ENCODE results near the gene BHMT2.

Gene BHMT2

GRCh38 chr5:79023947-79024346 is 45.6 kb upstream of the BHMT2 start:
- TF ChIP-seq CTCF (IDR thresholded peaks at IDR 0.05) = no peak

DNA sequence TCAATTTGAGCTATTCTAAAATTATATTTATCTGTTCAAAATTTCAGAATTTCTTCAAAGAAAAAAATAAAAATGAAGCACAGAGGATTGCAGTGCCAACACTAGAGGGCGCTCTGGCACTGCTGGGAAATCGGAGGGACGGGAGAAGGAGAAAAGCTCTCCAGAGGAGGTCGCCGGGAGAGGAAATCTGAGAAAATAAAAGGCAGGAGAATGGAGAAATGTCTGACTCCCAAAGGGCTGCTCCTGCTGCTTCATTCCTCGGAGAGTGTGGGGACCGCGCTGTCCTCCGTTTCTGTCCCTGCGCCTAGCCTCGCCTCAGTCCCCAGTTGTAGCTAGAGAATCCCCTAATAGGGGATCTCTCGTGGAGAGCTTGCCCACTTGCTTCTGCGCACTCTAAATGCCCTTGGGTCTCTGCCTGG is 44.5 kb upstream of the BHMT2 start:
- Mint-ChIP-seq H3K4me1 (peaks cover 16% of the 10 kb centered on the region), H3K4me3 (peak overlapping the region; percentile 79), H3K9me3 (no peaks in the 10 kb centered on the region), H3K27me3 (ENCODE audit: low read depth, poor library complexity) (peaks cover 27% of the 10 kb centered on the region), H3K27ac (no peak overlapping the region), H3K36me3 (ENCODE audit: low read depth) (no peaks in the 10 kb centered on the region)
- TF ChIP-seq CTCF (IDR thresholded peaks at IDR 0.05) = peak; percentile 98
- peak; percentile 80 for DNase-seq

More at GRCh38 chr5:79023947-79024346, 45.6 kb upstream of the BHMT2 start:
- Mint-ChIP-seq H3K36me3 (ENCODE audit: low read depth) (no peaks in the 10 kb centered on the region), H3K27ac (no peak overlapping the region), H3K27me3 (ENCODE audit: low read depth, poor library complexity) (peaks cover 35% of the 10 kb centered on the region), H3K9me3 (no peaks in the 10 kb centered on the region), H3K4me3 (no peak overlapping the region), H3K4me1 (peaks cover 16% of the 10 kb centered on the region)
- DNase-seq = no peak

DNA sequence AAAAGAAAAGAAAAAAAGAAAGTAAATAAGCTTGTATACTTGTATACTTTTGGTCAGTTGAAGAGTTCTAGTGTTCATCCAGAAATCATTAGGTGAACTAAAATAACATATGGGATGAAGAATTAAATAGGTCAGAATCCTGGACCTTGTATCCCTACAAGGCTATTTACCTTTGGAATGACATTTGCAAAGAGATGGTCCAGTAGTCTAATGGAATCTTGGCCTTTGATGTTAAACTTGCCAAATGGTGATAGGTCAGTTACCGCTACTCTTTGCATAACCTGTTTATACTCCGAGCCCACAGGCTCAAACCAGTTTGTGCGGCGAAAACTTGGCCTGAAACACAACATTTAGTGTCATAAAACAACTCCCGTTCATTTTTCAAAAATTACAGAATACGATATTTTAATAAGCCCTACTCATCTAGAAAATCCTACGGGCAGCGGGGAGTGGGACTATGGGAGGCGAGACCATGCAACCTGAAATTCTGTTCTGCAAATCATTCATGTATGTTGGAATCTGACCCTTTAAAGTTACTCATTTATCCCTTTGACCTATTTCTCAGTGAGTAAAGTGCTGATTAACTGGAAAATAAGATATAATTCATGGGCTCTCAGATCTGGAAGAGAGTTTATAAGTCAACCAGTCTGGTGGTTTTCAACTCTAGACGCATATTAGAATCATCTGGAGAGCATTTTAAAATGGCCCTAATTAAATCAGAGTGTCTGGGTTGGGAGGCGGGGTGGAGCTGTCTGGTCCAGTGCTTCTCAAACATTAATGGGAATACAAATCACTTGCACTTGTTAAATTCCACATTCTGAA is 38.7 kb upstream of the BHMT2 start:
- Mint-ChIP-seq H3K36me3 (ENCODE audit: low read depth) (no peaks in the 10 kb centered on the region), H3K27me3 (ENCODE audit: low read depth, poor library complexity) (peaks cover 3% of the 10 kb centered on the region), H3K27ac (no peak overlapping the region), H3K4me1 (no peaks in the 10 kb centered on the region), H3K9me3 (no peaks in the 10 kb centered on the region), H3K4me3 (no peak overlapping the region)
- no peak for TF ChIP-seq CTCF (IDR thresholded peaks at IDR 0.05)
- no peak for DNase-seq

GRCh38 chr5:79031485-79031867 is 38.1 kb upstream of the BHMT2 start:
- H3K27me3 Mint-ChIP-seq (ENCODE audit: low read depth, poor library complexity) = peaks cover 3% of the 10 kb centered on the region
- H3K4me1 Mint-ChIP-seq = no peaks in the 10 kb centered on the region
- DNase-seq = no peak
- no peak for TF ChIP-seq CTCF (IDR thresholded peaks at IDR 0.05)
- H3K36me3 Mint-ChIP-seq (ENCODE audit: low read depth) = no peaks in the 10 kb centered on the region
- no peak overlapping the region for H3K27ac Mint-ChIP-seq
- no peaks in the 10 kb centered on the region for H3K9me3 Mint-ChIP-seq
- H3K4me3 Mint-ChIP-seq = no peak overlapping the region

GRCh38 chr5:79032031-79032695 is 37.4 kb upstream of the BHMT2 start:
- TF ChIP-seq CTCF (IDR thresholded peaks at IDR 0.05) = no peak
- Mint-ChIP-seq H3K27ac (no peak overlapping the region), H3K9me3 (no peaks in the 10 kb centered on the region), H3K4me1 (no peaks in the 10 kb centered on the region), H3K27me3 (ENCODE audit: low read depth, poor library complexity) (peaks cover 3% of the 10 kb centered on the region), H3K36me3 (ENCODE audit: low read depth) (no peaks in the 10 kb centered on the region), H3K4me3 (no peak overlapping the region)
- no peak for DNase-seq
